K562 (cell line): ENCODE measurements around the gene MYCBPAP.

Experiments used
- ARID4B ChIP-seq: sonication (generic); formaldehyde crosslinking; IDR thresholded peaks from 2 replicates; pipeline ENCODE4 v1.8.0; 2022; ENCODE audit warnings: mild to moderate bottlenecking, missing genetic modification reagents
- COPS2 ChIP-seq: fragments of 450-650 bp; conservative IDR thresholded peaks from 2 replicates; pipeline ENCODE4 v1.6.1; 2016; ENCODE audit warnings: mild to moderate bottlenecking, moderate library complexity
- JUND ChIP-seq, 2 experiments: IDR thresholded peaks; 2 replicates in 1 of 2; 3 replicates in 1 of 2; pipeline ENCODE4 v1.6.1; 2011; ENCODE audit warnings: borderline replicate concordance in 2 of 2, low read depth in 2 of 2, low read length in 2 of 2, improper control_type of control experiment in 1 of 2, missing biosample characterization in 1 of 2, missing genetic modification characterization in 1 of 2, missing genetic modification reagents in 1 of 2
- RUNX1 ChIP-seq: sonication (generic); IDR thresholded peaks from 2 replicates; pipeline ENCODE4 v1.6.1; 2016; ENCODE audit warnings: antibody characterized with exemption, low read depth
- SMC3 ChIP-seq: conservative IDR thresholded peaks from 2 replicates; pipeline ENCODE4 v1.6.1; 2011; ENCODE audit warnings: low read depth, low read length, improper control_type of control experiment; ENCODE audit not compliant: insufficient read depth

GRCh38 chr17:50577451-50577954, 69.3 kb downstream of the MYCBPAP start:
- no peak for TF ChIP-seq RUNX1
- TF ChIP-seq SMC3 = no peak
- TF ChIP-seq ARID4B = no peak
- TF ChIP-seq JUND (IDR thresholded peaks at IDR 0.05; ENCODE audit: borderline replicate concordance, low read depth, low read length) = no peak
- no peak for TF ChIP-seq JUND (tag; IDR thresholded peaks at IDR 0.05; ENCODE audit: borderline replicate concordance, low read depth, low read length)
- no peak for TF ChIP-seq COPS2
